Cardiac fibroblast (primary cell): ENCODE data around the gene ISM2.
A peak's percentile ranks its signal among the peaks of the same experiment; 100 is the strongest.
"Not testable (repeated sequence)": the region's sequence is repeated elsewhere in the genome, so short reads cannot be mapped to it uniquely, and the experiment has no call there.

Experiments used
- DNase-seq, 2 donors: peaks; one replicate each; pipeline versions ENCODE4 v3.0.0 to v3.0.0-alpha.2; 2010; ENCODE audit warnings: low read depth in 2 of 2
- H3K4me3 ChIP-seq, 2 donors: replicated peaks in 1 of 2; 1 replicate in 1 of 2; 2 replicates in 1 of 2; pipeline ENCODE4 v1.5.1; 2011; ENCODE audit warnings: low read depth in 2 of 2, low read length in 2 of 2, mild to moderate bottlenecking in 2 of 2, moderate library complexity in 1 of 2
- CTCF ChIP-seq: IDR thresholded peaks from one replicate; pipeline ENCODE4 v1.5.1; 2011; ENCODE audit warnings: low read depth, mild to moderate bottlenecking, low read length, inconsistent platforms

ISM2 gene

GRCh38 chr14:77542421-77543239, 44.0 kb upstream of the ISM2 start:
- peak; percentile 10 to 60 for DNase-seq
- TF ChIP-seq CTCF: no peak
- no peak overlapping the region for H3K4me3 ChIP-seq

- no peak overlapping the region for H3K4me3 ChIP-seq
- TF ChIP-seq CTCF: no peak
- DNase-seq: no peak
Observed at GRCh38 chr14:77541905-77542304, 43.3 kb upstream of the ISM2 start.

GRCh38 chr14:77536951-77537350, 38.3 kb upstream of the ISM2 start:
- H3K4me3 ChIP-seq, DNase-seq: not testable (repeated sequence)

DNA sequence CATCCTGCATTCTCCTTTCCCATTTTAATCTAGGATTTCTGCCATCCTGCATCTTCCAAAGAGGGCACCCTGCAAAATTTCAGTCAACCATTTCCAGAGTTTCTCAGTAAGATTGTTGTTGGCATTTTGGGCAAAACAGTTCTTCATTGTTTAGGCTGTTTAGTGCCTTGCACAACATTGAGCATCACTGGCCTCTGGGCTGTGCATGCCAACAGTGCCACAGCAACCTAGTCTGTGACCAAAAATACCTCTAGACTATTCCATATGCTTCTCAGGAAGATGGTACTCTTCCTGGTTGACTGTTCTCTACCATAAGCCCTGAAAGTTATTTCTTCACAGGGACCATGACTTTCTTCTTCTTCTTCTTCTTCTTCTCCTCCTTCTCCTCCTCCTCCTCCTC, 32.5 kb upstream of the ISM2 start:
- no peak for TF ChIP-seq CTCF
- H3K4me3 ChIP-seq: no peak overlapping the region
- DNase-seq: no peak

- DNase-seq: no peak
- no peak for TF ChIP-seq CTCF
- no peak overlapping the region for H3K4me3 ChIP-seq
Observed at GRCh38 chr14:77529963-77530362, 31.3 kb upstream of the ISM2 start.

DNA sequence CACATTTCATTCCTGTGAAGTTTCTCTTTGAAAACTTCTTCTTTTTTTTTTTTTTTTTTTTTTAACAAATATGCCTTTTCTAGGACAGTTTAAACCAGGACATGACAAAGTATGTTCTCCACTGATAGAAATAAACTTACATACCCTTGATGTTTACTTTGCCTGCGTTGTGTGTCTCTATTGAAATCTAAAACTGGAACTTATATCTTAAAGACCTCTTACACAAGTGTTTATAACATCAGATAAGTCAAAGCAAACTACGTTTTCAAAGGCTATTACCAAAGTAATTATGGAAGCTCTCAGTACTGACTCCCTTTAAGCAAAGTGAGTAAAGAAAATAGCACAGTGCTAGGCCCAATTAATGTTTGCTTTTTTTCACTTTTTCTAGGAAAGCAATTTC, 30.6 kb upstream of the ISM2 start:
- no peak for DNase-seq
- no peak for TF ChIP-seq CTCF
- H3K4me3 ChIP-seq: no peak overlapping the region

- DNase-seq, H3K4me3 ChIP-seq: not testable (repeated sequence)
Observed at GRCh38 chr14:77528701-77529100, 30.1 kb upstream of the ISM2 start.

- no peak for TF ChIP-seq CTCF
- H3K4me3 ChIP-seq: no peak overlapping the region
- DNase-seq: no peak
Observed at GRCh38 chr14:77526266-77526665, 27.6 kb upstream of the ISM2 start.
